Measurements from ENCODE around the gene DENND4B.
A peak's percentile ranks its signal among the peaks of the same experiment; 100 is the strongest.
"Not testable (repeated sequence)": the region's sequence is repeated elsewhere in the genome, so short reads cannot be mapped to it uniquely, and the experiment has no call there.

DENND4B gene

DNA sequence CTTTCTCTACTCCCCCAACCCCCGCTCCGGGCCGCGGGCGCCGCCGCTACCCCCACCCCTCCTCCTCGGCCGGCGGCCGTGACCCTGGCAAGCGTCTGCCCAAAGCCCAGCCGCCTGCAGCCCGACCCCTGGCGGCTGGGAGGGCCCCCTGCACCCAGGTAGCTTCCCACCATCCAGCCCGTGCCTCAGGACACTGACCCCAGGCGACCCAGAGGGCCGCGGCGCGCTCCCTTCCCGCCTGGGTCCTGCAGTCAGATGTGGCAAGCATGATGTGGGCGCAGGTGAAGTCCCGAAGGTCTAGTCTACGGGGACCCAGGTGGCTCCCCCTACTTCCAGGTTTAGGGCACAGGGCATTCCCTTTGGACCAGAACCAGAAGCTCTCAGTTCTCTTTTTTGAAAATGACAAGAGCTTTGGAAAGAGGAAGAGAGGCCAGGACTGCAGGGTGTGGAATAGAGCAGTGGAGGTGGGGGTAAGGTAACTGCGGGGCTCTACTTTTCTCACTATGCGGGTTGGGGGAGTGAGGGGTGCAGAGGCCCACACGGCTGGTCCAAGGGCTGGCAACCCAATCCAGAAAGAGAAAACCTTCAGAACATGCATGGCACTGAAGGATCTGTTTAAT lies at the start of gene DENND4B:
Gene DENND4B, minus strand, starts transcription at position 97 of the 620 bp plus-strand sequence. CDS start 2,344 bp downstream, outside the sequence.
- peak; percentile 66 to 97 (median 78) for DNase-seq
- intact Hi-C loops (cut with DNase I), result loop anchor here (1.0 to 2.0 kb wide), 3 partner anchors 12 to 150 kb away; partner anchors contain the start of gene CRTC2

GRCh38 chr1:153995640-153996039 lies 49.1 kb upstream of the DENND4B start:
- intact Hi-C loops (cut with DNase I), result no loop called here
- no peak for DNase-seq

DNA sequence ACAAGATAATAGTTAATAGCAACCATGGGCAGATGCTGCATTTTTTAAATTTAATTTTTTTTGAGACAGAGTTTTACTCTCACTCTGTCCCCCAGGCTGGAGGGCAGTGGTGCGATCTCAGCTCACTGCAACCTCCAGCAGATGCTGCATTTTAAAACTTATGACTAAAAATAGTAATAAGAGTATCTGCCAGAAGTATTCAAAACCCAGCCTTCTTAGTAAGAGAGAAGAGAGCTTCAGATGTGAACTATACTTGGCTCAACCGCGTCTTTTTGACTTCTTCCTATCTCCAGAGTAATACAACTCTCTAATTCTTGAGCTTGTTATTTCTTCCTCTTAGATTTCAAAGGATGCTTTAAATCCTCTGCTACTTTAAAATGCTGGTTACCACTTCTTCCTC lies 48.7 kb upstream of the DENND4B start:
- no peak for DNase-seq
- intact Hi-C loops (cut with DNase I), result no loop called here

DNA sequence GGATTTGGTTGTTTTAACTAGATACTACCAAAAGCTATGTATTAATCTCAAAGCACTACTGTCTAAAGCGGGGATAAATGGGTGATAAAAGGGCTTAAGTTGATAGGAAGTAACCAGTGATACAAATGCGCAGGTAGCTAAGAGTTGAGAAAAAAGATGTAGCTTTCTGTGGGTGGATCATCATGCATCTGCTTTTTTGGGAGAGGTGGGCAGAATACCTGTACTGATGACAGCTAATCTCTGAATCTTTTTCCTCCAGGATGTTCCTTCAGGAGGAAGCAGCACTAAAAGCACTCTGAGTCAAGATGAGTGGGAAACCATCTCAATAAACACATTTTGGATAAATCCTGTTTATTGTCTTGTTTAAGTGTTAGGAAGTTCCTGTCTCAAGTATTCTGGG lies 45.3 kb upstream of the DENND4B start:
- intact Hi-C loops (cut with DNase I), result no loop called here

DNA sequence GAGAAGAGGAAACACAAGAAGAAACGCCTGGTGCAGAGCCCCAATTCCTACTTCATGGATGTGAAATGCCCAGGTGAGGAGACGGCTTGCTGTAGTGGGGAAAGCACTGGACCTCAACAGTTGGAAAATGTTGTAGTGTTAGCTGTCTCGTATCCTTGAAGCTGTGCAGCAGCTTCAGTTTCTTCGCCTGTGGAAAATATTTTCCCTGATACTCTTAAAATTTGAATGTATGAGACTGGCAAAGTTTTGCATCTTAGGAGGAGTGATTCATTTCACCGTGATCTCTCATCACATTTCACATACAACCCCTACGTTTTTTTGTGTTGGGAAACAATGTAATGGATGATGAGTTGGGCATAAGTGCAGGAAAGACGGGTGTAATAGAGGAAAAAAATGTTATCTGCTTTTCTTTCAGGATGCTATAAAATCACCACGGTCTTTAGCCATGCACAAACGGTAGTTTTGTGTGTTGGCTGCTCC lies 44.7 kb upstream of the DENND4B start:
- DNase-seq, result no peak
- intact Hi-C loops (cut with DNase I), result no loop called here

More for the DNA sequence above, 45.3 kb upstream of the DENND4B start:
- DNase-seq, result no peak

DNA sequence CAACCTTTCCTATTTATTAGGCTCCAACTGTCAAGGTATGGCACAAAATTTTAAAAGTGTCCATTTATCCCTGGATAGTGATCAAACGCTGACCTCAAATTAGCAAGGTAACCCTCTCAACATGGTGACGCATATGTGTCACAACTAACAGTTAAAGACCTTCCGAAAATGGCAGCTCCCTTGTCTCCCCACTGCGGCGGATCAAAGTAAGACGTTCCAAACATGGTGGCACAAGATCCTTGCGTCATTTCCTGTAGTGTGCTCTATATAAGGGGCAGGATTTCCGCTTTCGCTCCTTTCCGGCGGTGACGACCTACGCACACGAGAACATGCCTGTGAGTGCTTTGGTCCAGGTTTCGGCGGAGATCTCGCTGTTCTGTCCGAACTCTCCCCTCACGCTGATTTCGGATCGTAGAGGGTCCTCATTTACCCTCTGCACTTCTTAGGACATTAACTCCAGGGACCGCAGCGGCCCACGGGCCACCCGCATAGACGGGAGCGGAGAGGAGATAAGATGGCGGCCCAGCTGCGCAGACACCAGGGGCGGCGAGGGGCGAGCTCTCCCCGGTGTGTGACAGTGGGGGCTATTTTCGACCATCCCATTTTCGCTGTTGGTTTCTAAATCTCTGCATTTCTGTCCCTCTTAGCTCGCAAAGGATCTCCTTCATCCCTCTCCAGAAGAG lies 44.1 kb upstream of the DENND4B start, which contains the start of gene RPS27:
Gene RPS27, plus strand, starts transcription at position 295 of the 683 bp plus-strand sequence. Its CDS starts 35 bp downstream, at position 330.
- intact Hi-C loops (cut with DNase I), result no loop called here
- DNase-seq, result peak; percentile 76 to 98 (median 85)

- peak in 2 of 10 donors; percentile 12 to 14 for DNase-seq
- intact Hi-C loops (cut with DNase I), result loop anchor here (5.0 kb wide), 1 partner anchor 260 kb away; the partner anchor contains the start of gene INTS3
Observed at GRCh38 chr1:153987621-153988020, 41.1 kb upstream of the DENND4B start.

DNA sequence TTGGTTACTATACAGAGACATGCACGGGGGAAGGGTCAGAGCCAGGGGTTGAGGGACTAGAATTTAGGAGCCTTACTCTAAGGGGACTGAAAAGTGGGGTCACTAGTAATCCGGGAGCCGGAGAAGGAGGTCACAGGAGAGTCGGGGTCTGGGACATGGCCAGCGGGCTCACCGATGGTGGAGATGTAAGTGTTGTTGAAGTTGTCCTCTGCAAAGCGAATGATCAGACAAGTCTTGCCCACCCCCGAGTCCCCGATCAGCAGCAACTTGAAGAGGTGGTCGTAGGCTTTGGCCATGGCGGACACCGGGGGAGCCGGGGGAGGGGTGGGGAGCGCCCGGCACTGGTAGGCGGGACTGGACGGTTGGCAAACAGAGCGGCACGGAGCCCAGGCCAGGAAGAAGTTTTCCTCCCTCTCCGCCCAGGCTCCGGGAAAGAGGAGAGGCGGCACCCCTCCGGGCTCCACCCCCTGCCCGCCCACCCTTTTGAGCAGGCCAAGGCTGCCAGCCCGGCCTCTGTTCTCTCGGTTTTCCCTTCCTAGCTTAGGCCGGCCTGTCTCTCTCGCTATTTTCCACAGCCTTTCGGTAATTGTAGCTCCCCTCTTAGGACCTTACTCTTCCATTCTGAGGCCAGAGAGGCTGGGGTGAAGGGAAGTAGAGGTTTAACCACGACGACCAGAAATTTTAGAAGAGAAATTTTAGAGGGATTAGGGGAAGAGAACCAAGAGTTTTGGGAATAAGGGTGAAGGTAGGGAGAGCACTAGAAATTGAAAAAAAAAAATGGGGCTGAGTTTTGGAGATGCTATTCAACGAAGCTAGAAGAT lies 39.6 kb upstream of the DENND4B start, which contains the start of gene RAB13:
Gene RAB13, minus strand, starts transcription at position 399 of the 821 bp plus-strand sequence. Its CDS starts 103 bp downstream, at position 296.
- intact Hi-C loops (cut with DNase I), result loop anchor here (1.0 to 5.0 kb wide), 3 partner anchors 189 to 309 kb away; partner anchors contain the start of gene INTS3
- DNase-seq, result peak in 9 of 10 donors; percentile 38 to 92 (median 59)

DNA sequence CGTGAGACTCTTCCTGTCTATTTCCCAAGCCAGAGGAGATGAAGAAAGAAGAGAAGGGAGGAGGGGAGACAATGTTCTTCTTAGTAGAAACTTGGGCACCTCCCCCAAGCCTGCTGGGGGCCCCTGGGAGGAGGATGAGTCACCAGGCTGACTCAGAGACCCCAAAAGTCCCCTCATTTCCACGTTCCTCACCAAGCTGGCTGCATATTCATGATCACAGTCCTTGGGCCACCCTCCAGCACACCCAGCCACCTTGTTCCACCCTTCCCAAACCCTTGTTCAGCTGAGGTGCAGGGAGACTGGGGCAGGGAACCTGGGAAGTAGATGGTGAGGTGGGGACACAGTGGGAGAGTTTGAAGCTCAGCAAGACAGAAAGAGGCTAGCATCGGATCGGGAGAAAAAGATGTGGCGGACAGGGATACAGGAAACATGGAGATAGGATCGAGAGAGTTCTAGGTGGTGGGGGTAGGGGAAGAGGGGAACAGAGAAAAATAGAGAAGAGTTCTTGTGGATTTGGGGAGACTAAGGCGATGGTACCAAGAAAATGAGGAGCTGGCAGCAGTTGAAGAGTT lies 38.9 kb upstream of the DENND4B start:
- DNase-seq, result no peak
- intact Hi-C loops (cut with DNase I), result loop anchor here (5.0 kb wide), 1 partner anchor 258 kb away; the partner anchor contains the start of gene INTS3

DNA sequence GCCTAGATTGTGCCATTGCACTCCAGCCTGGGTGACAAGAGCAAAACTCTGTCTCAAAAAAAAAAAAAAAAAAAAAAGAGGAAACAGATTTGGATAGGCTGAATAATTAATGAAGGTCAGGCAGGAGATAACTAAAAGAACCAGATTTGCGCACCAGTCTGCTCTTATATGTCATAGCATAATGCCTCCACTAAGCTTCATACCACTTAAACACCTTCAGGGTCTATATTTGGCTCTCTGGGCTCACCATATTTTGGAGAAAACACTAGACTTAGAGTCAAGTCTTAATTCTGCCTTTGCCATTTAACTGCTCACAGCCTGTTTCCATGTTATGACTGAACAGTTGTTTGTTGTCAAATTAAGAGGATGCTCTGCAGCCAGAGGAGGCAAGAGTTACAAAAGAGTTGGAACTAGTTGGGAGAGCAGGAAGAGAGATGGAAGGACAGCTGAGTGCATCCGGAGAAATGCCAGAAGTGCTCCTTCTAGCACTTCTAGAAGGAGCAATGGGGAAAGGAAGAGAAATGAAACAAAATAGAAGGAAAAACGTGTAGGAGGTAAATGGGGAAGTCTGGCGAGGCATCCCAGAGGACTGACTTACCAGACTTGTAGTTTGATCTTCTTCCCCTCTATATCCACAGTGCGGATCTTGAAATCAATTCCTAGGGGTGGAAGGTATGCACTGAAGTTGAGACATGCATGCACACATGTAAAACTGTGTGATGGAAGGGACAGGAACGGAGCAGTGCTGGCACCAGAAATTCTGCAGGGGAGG lies 37.8 kb upstream of the DENND4B start:
- intact Hi-C loops (cut with DNase I), result no loop called here
- no peak for DNase-seq

DNA sequence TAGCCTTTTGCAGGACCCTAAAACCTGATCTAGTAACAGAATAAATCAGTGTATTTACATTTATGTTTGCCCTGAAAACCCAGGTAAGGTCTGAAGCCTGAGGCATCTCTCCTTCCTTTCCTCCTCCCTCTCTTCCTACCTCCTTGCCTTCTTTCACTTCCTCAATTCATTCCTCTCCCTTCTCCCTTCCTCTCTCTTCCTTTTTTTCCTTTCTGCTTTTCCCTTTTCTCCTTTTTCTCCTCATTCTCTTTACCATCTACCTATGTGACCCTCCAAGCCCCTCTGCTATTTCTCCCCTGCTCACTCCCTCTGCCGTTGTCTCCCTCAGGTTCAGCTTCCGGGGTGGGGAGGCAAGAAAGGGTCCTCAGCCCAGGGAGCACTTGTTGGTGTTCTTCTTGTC lies 35.2 kb upstream of the DENND4B start:
- intact Hi-C loops (cut with DNase I), result not testable (repeated sequence)
- peak in 2 of 10 donors; percentile 17 to 33 for DNase-seq

DNA sequence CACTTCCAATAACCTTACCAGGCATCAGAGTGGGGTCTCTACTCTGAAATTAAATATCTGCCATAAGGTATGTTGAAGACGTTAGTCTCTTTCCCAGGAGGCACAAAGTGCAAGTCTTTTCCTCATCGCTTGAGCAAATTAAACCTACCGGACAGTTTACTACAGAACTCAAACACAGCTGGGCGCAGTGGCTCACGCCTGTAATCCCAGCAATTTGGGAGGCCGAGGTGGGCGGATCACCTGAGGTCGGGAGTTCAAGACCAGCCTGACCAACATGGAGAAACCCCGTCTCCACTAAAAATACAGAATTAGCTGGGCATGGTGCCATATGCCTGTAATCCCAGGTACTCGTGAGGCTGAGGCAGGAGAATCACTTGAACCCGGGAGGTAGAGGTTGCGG lies 32.6 kb upstream of the DENND4B start:
- peak in 1 of 10 donors; percentile 13 for DNase-seq
- intact Hi-C loops (cut with DNase I), result not testable (repeated sequence)

DNA sequence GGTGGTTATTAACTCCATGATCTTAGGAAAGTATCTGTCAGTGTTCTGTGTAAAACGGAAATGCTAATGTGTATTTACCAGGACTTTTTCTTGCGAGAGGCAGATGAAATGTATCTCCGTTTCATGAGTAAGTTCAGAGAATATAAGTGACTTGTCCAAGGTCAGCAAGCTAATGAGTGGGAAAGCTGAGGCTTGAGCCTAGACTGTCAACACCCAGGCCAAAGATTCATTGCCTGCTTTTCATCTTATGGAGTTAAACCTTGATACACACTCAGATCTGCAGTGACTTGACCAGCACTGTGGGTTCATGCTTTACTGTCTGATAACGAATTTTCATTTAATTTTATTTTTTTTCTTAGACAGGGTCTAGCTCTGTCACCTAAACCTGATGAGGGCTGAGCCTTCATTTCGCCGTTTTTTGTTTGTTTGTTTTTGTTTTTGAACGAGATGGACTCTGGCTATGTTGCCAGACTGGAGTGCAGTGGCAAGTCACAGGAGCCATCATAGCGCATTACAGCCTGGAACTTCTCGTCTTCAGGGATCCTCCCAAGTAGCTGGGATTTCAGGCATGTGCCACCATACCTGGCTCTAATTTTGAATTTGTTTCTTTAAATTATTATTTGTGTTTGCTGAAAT lies 31.9 kb upstream of the DENND4B start:
- intact Hi-C loops (cut with DNase I), result no loop called here
- DNase-seq, result peak in 1 of 10 donors; percentile 7

GRCh38 chr1:153977250-153978240 lies 31.0 kb upstream of the DENND4B start, which contains the start of gene JTB:
JTB (minus strand) TSS chr1:153977674; CDS start chr1:153977252, 422 bp downstream.
- intact Hi-C loops (cut with DNase I), result no loop called here
- peak; percentile 83 to 98 (median 90) for DNase-seq

- intact Hi-C loops (cut with DNase I), result no loop called here
- DNase-seq, result peak in 1 of 10 donors; percentile 47
Observed at GRCh38 chr1:153976819-153977249, 30.3 kb upstream of the DENND4B start.

GRCh38 chr1:153973525-153973924 lies 27.0 kb upstream of the DENND4B start:
- no peak for DNase-seq
- intact Hi-C loops (cut with DNase I), result no loop called here

GRCh38 chr1:153973071-153973470 lies 26.6 kb upstream of the DENND4B start:
- peak in 1 of 10 donors; percentile 4 for DNase-seq
- intact Hi-C loops (cut with DNase I), result no loop called here
